Measurements from ENCODE around the gene GPR75.

DNA sequence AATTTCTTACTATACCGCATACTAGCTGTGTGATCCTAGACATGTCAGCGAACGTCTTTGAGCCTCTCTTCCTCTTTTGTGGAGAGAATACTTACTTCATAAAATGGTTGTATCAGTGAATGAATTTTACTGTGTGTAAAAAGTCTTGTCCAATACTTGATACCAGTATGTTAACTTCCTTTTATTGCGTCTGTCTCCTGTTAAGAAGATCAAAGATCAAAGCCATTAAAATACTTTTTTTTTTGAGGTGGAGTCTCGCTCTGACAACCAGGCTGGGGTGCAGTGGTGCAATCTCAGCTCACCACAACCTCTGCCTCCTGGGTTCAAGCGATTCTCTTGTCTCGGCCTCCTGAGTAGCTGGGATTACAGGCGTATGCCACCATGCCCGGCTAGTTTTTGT is 39.7 kb downstream of the GPR75 start:
- TF ChIP-seq, protein P1, sequence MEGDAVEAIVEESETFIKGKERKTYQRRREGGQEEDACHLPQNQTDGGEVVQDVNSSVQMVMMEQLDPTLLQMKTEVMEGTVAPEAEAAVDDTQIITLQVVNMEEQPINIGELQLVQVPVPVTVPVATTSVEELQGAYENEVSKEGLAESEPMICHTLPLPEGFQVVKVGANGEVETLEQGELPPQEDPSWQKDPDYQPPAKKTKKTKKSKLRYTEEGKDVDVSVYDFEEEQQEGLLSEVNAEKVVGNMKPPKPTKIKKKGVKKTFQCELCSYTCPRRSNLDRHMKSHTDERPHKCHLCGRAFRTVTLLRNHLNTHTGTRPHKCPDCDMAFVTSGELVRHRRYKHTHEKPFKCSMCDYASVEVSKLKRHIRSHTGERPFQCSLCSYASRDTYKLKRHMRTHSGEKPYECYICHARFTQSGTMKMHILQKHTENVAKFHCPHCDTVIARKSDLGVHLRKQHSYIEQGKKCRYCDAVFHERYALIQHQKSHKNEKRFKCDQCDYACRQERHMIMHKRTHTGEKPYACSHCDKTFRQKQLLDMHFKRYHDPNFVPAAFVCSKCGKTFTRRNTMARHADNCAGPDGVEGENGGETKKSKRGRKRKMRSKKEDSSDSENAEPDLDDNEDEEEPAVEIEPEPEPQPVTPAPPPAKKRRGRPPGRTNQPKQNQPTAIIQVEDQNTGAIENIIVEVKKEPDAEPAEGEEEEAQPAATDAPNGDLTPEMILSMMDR (conservative IDR thresholded peaks at IDR 0.05; ENCODE audit: low read depth, low read length), result no peak
- no peak for TF ChIP-seq EZH2 (IDR thresholded peaks at IDR 0.05; ENCODE audit: borderline replicate concordance, low read depth, low read length, poor library complexity, severe bottlenecking)

Measured in A673 (cell line).